Nephron progenitor cell (in vitro differentiated cells): ENCODE measurements around the gene TRIM39.

Experiments
- DNase-seq: peaks from one replicate; pipeline ENCODE4 v3.0.0; 2021
- H3K27ac Mint-ChIP-seq: 2 replicates; pipeline ENCODE4 v1.8.0; 2021; ENCODE audit warnings: mild to moderate bottlenecking, moderate library complexity, mixed read lengths
- H3K27me3 Mint-ChIP-seq: 2 replicates; pipeline ENCODE4 v1.8.0; 2021; ENCODE audit warnings: mild to moderate bottlenecking, low read depth, mixed read lengths; ENCODE audit not compliant: poor library complexity
- H3K36me3 Mint-ChIP-seq: 2 replicates; pipeline ENCODE4 v1.8.0; 2021; ENCODE audit warnings: low read depth, mixed read lengths
- H3K4me1 Mint-ChIP-seq: 2 replicates; pipeline ENCODE4 v1.8.0; 2021; ENCODE audit warnings: mixed read lengths
- H3K4me3 Mint-ChIP-seq: 2 replicates; pipeline ENCODE4 v1.8.0; 2021; ENCODE audit warnings: mild to moderate bottlenecking, moderate library complexity, mixed read lengths
- H3K9me3 Mint-ChIP-seq: 2 replicates; pipeline ENCODE4 v1.8.0; 2021; ENCODE audit warnings: mild to moderate bottlenecking, moderate library complexity, mixed read lengths
- CTCF ChIP-seq: fragments of 200-600 bp; sonication (generic); IDR thresholded peaks from 2 replicates; pipeline ENCODE4 v1.5.0; 2021; ENCODE audit warnings: antibody characterized with exemption

Gene TRIM39

GRCh38 chr6:30331981-30332380 is 5.3 kb downstream of the TRIM39 start:
- no peaks in the 10 kb centered on the region for H3K27me3 Mint-ChIP-seq
- H3K9me3 Mint-ChIP-seq: no peaks in the 10 kb centered on the region
- H3K4me1 Mint-ChIP-seq: peaks cover 14% of the 10 kb centered on the region
- H3K27ac Mint-ChIP-seq: no peak overlapping the region
- peaks cover 46% of the 10 kb centered on the region for H3K36me3 Mint-ChIP-seq
- no peak overlapping the region for H3K4me3 Mint-ChIP-seq
- TF ChIP-seq CTCF: no peak
- DNase-seq: no peak

GRCh38 chr6:30334075-30334783 is 7.5 kb downstream of the TRIM39 start:
- no peak overlapping the region for H3K4me3 Mint-ChIP-seq
- no peak for TF ChIP-seq CTCF
- H3K36me3 Mint-ChIP-seq: peaks cover 49% of the 10 kb centered on the region
- H3K27me3 Mint-ChIP-seq: no peaks in the 10 kb centered on the region
- no peak for DNase-seq
- H3K27ac Mint-ChIP-seq: peak overlapping the region; percentile 7
- no peaks in the 10 kb centered on the region for H3K9me3 Mint-ChIP-seq
- H3K4me1 Mint-ChIP-seq: no peaks in the 10 kb centered on the region

- no peak overlapping the region for H3K27ac Mint-ChIP-seq
- H3K9me3 Mint-ChIP-seq: no peaks in the 10 kb centered on the region
- peaks cover 37% of the 10 kb centered on the region for H3K36me3 Mint-ChIP-seq
- no peak for DNase-seq
- no peak for TF ChIP-seq CTCF
- no peak overlapping the region for H3K4me3 Mint-ChIP-seq
- H3K27me3 Mint-ChIP-seq: peaks cover 3% of the 10 kb centered on the region
- H3K4me1 Mint-ChIP-seq: peaks cover 11% of the 10 kb centered on the region
Observed at GRCh38 chr6:30340589-30341054, 13.9 kb downstream of the TRIM39 start.

- no peak for TF ChIP-seq CTCF
- H3K36me3 Mint-ChIP-seq: peaks cover 39% of the 10 kb centered on the region
- H3K4me1 Mint-ChIP-seq: peaks cover 17% of the 10 kb centered on the region
- no peak overlapping the region for H3K4me3 Mint-ChIP-seq
- H3K27me3 Mint-ChIP-seq: peaks cover 3% of the 10 kb centered on the region
- no peak for DNase-seq
- no peak overlapping the region for H3K27ac Mint-ChIP-seq
- H3K9me3 Mint-ChIP-seq: no peaks in the 10 kb centered on the region
Observed at GRCh38 chr6:30341218-30341617, 14.5 kb downstream of the TRIM39 start.

GRCh38 chr6:30341728-30342127 is 15.0 kb downstream of the TRIM39 start:
- Mint-ChIP-seq H3K27me3 (peaks cover 3% of the 10 kb centered on the region), H3K36me3 (peaks cover 38% of the 10 kb centered on the region), H3K27ac (no peak overlapping the region), H3K4me1 (peaks cover 20% of the 10 kb centered on the region), H3K4me3 (no peak overlapping the region), H3K9me3 (no peaks in the 10 kb centered on the region)
- no peak for TF ChIP-seq CTCF
- no peak for DNase-seq

- TF ChIP-seq CTCF: no peak
- peaks cover 3% of the 10 kb centered on the region for H3K27me3 Mint-ChIP-seq
- H3K36me3 Mint-ChIP-seq: peaks cover 34% of the 10 kb centered on the region
- DNase-seq: no peak
- H3K27ac Mint-ChIP-seq: no peak overlapping the region
- no peaks in the 10 kb centered on the region for H3K9me3 Mint-ChIP-seq
- peaks cover 22% of the 10 kb centered on the region for H3K4me1 Mint-ChIP-seq
- peak overlapping the region; percentile 91 for H3K4me3 Mint-ChIP-seq
Observed at GRCh38 chr6:30344191-30344867, 17.6 kb downstream of the TRIM39 start.
